ENCODE measurements around the gene CTAG1A.
"Not testable (repeated sequence)": the region's sequence is repeated elsewhere in the genome, so short reads cannot be mapped to it uniquely, and the experiment has no call there.

The CTAG1A gene

GRCh38 chrX:154560326-154560725 is 24.6 kb upstream of the CTAG1A start:
- not testable (repeated sequence) for H3K4me3 ChIP-seq (replicated peaks; ENCODE audit: low read depth, low read length); DNase-seq (ENCODE audit: low read depth)

- not testable (repeated sequence) for DNase-seq (ENCODE audit: low read depth); H3K4me3 ChIP-seq (replicated peaks; ENCODE audit: low read depth, low read length)
Measured at GRCh38 chrX:154562295-154562694, 22.6 kb upstream of the CTAG1A start.

GRCh38 chrX:154570361-154570760 is 14.6 kb upstream of the CTAG1A start:
- DNase-seq (ENCODE audit: low read depth); H3K4me3 ChIP-seq (replicated peaks; ENCODE audit: low read depth, low read length): not testable (repeated sequence)

- H3K4me3 ChIP-seq (replicated peaks; ENCODE audit: low read depth, low read length); DNase-seq (ENCODE audit: low read depth): not testable (repeated sequence)
Measured at GRCh38 chrX:154573061-154573460, 11.9 kb upstream of the CTAG1A start.

GRCh38 chrX:154575076-154575475 is 9.9 kb upstream of the CTAG1A start:
- DNase-seq (ENCODE audit: low read depth); H3K4me3 ChIP-seq (replicated peaks; ENCODE audit: low read depth, low read length): not testable (repeated sequence)

GRCh38 chrX:154582994-154583393 is 1.9 kb upstream of the CTAG1A start:
- DNase-seq (ENCODE audit: low read depth); H3K4me3 ChIP-seq (replicated peaks; ENCODE audit: low read depth, low read length): not testable (repeated sequence)

- not testable (repeated sequence) for DNase-seq (ENCODE audit: low read depth); H3K4me3 ChIP-seq (replicated peaks; ENCODE audit: low read depth, low read length)
Measured at GRCh38 chrX:154590415-154590814, 5.5 kb downstream of the CTAG1A start.

GRCh38 chrX:154592505-154592904 is 7.6 kb downstream of the CTAG1A start:
- no peak for DNase-seq (ENCODE audit: low read depth)
- H3K4me3 ChIP-seq (replicated peaks; ENCODE audit: low read depth, low read length): no peak overlapping the region
- TF ChIP-seq CTCF (IDR thresholded peaks at IDR 0.05; ENCODE audit: low read length, missing control alignments): no peak

- TF ChIP-seq CTCF (IDR thresholded peaks at IDR 0.05; ENCODE audit: low read length, missing control alignments): no peak
- no peak for DNase-seq (ENCODE audit: low read depth)
- no peak overlapping the region for H3K4me3 ChIP-seq (replicated peaks; ENCODE audit: low read depth, low read length)
Measured at GRCh38 chrX:154593201-154593600, 8.3 kb downstream of the CTAG1A start.

GRCh38 chrX:154594491-154594890 is 9.6 kb downstream of the CTAG1A start:
- DNase-seq (ENCODE audit: low read depth): no peak
- no peak for TF ChIP-seq CTCF (IDR thresholded peaks at IDR 0.05; ENCODE audit: low read length, missing control alignments)
- H3K4me3 ChIP-seq (replicated peaks; ENCODE audit: low read depth, low read length): no peak overlapping the region

GRCh38 chrX:154595559-154596249 is 10.8 kb downstream of the CTAG1A start:
- H3K4me3 ChIP-seq (replicated peaks; ENCODE audit: low read depth, low read length): no peak overlapping the region
- no peak for DNase-seq (ENCODE audit: low read depth)
- TF ChIP-seq CTCF (IDR thresholded peaks at IDR 0.05; ENCODE audit: low read length, missing control alignments): no peak

Data from fibroblast of pulmonary artery (primary cell).